ENCODE data around the gene PLK3. TPM values are rescaled to one million over a fixed set of nuclear protein-coding genes. Genes with fewer than 3 reads are reported as not detected.

Gene PLK3
- total and polyA plus RNA-seq, 10 of the 15 experiments (the other 5 are each of a cell fraction or from before 2014, with no cell fraction given), result 1.5 to 23.2 (median 12.1) TPM

DNA sequence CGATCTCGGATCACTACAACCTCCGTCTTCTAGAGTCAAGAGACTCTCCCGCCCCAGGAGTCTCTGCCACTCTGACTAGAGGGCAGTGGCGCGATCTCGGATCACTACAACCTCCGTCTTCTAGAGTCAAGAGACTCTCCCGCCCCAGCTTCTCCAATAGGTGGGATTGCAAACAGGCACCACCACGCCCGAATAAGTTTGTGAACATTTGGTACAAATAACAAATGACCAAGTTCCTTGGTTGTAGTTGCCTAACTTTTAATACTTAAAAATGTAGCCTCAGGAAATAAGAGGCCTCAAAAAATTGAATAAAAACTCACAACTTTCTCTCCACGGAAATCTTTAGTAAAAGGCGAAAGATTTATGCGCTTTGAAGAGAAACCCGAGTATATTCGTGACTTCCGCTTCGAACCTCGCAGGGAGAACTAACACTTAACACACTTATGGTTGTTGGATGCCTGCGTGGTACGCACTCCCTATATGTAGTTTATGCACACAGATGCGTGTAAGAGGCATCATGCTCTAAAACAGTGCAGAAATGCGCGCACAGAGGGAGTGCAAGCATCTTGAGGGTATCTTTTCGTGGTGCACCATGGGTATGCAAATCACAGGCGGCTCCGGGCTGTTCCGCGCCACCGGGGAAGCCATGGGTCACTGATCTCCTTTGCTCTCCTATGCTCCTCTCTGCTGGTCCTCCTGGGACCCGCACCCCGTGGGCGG lies 19.6 kb downstream of the PLK3 start (continued):
- TF ChIP-seq BMI1 (IDR thresholded peaks at IDR 0.05; ENCODE audit: borderline replicate concordance), result peak; percentile 90
- TF ChIP-seq NFXL1 (IDR thresholded peaks at IDR 0.05; ENCODE audit: borderline replicate concordance), result no peak
- TF ChIP-seq MAX (IDR thresholded peaks at IDR 0.05; ENCODE audit: low read depth, low read length), result no peak
- TF ChIP-seq ELK1 (IDR thresholded peaks at IDR 0.05; ENCODE audit: low read depth, low read length), result peak; percentile 79; the same call in 1 of the 2 replicates
- TF ChIP-seq, protein P1, sequence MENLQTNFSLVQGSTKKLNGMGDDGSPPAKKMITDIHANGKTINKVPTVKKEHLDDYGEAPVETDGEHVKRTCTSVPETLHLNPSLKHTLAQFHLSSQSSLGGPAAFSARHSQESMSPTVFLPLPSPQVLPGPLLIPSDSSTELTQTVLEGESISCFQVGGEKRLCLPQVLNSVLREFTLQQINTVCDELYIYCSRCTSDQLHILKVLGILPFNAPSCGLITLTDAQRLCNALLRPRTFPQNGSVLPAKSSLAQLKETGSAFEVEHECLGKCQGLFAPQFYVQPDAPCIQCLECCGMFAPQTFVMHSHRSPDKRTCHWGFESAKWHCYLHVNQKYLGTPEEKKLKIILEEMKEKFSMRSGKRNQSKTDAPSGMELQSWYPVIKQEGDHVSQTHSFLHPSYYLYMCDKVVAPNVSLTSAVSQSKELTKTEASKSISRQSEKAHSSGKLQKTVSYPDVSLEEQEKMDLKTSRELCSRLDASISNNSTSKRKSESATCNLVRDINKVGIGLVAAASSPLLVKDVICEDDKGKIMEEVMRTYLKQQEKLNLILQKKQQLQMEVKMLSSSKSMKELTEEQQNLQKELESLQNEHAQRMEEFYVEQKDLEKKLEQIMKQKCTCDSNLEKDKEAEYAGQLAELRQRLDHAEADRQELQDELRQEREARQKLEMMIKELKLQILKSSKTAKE (IDR thresholded peaks at IDR 0.05; ENCODE audit: low read depth, poor library complexity, severe bottlenecking), result peak; percentile 75
- TF ChIP-seq ZNF687 (IDR thresholded peaks at IDR 0.05), result peak; percentile 100
- TF ChIP-seq CBFB (IDR thresholded peaks at IDR 0.05; ENCODE audit: low read depth), result peak; percentile 100
- peak; percentile 100 for TF ChIP-seq ZBED1 (IDR thresholded peaks at IDR 0.05; ENCODE audit: borderline replicate concordance)
- no peak for TF ChIP-seq CBX3 (IDR thresholded peaks at IDR 0.05; ENCODE audit: borderline replicate concordance, low read depth)
- TF ChIP-seq SRF (IDR thresholded peaks at IDR 0.05; ENCODE audit: low read depth in 2 of 2, low read length in 2 of 2), result 0 out of 4 replicates have a peak, but pooled peaks of 1 of the 2 experiments have one; percentile 1
- peak; percentile 61 for TF ChIP-seq ATF7 (IDR thresholded peaks at IDR 0.05; ENCODE audit: low read depth)
- TF ChIP-seq TCF12 (IDR thresholded peaks at IDR 0.05; ENCODE audit: low read depth, low read length), result peak; percentile 68
- peak; percentile 53; the same call in 1 of the 2 replicates for TF ChIP-seq NKRF (conservative IDR thresholded peaks at IDR 0.05)
- TF ChIP-seq MXI1 (IDR thresholded peaks at IDR 0.05; ENCODE audit: low read depth, low read length), result no peak
- peak; percentile 90 for TF ChIP-seq ESRRA (IDR thresholded peaks at IDR 0.05; ENCODE audit: low read length)
- TF ChIP-seq EGR1 (IDR thresholded peaks at IDR 0.05; ENCODE audit: borderline replicate concordance in 1 of 2, low read depth in 2 of 2, low read length in 2 of 2), result peak; percentile 48 to 62
- peak; percentile 98 for TF ChIP-seq TARDBP (IDR thresholded peaks at IDR 0.05; ENCODE audit: borderline replicate concordance)
- TF ChIP-seq NRF1 (conservative IDR thresholded peaks at IDR 0.05; ENCODE audit: low read depth, low read length), result no peak
- no peak for TF ChIP-seq ASH2L (IDR thresholded peaks at IDR 0.05; ENCODE audit: borderline replicate concordance, low read depth)
- no peak for TF ChIP-seq ZNF274 (IDR thresholded peaks at IDR 0.05; ENCODE audit: insufficient read depth, insufficient read length)

Measured in GM12878 (cell line).